Effector CD8-positive, alpha-beta T cell (primary cell): ENCODE data around the gene TCF15.

ENCODE experiments used
- DNase-seq: peaks from one replicate; lab custom pipeline; 2025; lab: John Stamatoyannopoulos, UW

TCF15 gene

GRCh38 chr20:611047-611842 lies 1.1 kb upstream of the TCF15 start:
- DNase-seq = no peak

GRCh38 chr20:609371-609964 lies 641 bp downstream of the TCF15 start:
- no peak for DNase-seq

- DNase-seq = no peak
These were observed 1.1 kb downstream of the TCF15 start for GRCh38 chr20:608970-609369.

- no peak for DNase-seq
These were observed 2.6 kb downstream of the TCF15 start for GRCh38 chr20:607476-607875.

GRCh38 chr20:605237-605636 lies 4.9 kb downstream of the TCF15 start:
- DNase-seq = no peak

DNA sequence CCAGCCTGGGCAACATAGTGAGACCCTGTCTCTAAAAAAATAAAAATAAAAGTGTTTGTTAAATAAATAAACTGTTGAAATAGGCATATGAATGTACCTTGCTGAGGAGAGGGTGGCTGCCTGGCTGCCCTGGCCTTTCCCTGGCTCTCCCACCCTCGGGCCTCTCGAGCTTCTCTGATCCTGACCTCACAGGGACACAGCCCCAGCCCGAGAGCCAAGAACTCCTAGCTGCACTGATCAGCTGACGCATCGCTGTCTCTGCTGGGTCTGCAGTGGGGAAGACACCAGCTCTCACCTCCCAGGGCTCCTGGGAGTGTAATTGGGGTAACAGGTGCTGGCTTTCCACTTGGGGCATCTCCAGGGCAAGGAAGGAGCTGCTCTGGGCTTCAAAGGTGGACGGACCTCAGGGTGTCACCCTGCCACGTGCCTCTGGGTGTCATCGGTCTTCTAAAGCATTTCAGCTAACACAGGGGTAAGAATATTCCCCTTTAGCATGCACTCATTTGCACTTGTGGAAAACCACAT lies 6.9 kb downstream of the TCF15 start:
- DNase-seq = no peak

DNA sequence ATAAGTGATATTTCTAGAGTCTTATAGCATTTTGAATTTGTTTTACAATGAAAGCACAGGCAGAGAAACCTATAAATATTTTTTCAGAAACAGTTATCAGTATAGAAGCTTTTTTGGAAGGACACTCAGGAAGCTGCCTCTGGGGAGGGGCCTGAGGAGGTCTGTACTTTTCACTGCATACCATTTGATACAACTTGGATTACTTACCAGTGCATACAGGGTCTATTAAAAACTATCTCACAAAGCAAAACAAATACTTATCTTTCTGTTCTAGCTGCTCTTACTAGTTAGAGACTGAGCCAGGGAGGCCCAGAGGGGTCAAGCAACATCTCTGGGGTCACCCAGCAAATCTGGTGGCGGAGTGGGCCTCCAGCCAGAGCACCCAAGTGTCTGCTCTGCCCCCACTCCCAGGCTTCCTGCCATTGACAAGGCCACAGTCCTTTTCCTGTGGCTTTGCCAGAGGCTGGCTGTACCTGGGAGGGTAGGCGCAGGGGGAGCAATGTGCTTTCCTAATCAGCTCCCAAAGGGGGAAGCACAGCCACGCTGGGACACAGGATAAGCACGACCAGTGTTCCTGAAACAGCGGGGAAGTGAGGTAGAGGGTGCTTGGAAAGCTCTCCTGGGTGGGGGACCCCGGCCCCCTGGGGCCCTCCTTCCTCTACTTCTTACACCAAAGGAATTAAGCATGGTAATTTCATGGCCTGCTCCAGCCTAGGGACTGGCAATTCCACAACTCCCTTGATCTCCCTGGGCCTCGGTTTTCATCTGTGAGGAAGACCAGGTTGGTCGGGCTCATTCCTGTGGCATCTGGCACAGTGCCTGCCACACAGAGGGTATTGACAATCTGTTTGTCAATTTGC lies 7.8 kb downstream of the TCF15 start:
- DNase-seq = no peak

GRCh38 chr20:600736-601135 lies 9.4 kb downstream of the TCF15 start:
- no peak for DNase-seq

GRCh38 chr20:600141-600540 lies 10.0 kb downstream of the TCF15 start:
- DNase-seq = no peak

DNA sequence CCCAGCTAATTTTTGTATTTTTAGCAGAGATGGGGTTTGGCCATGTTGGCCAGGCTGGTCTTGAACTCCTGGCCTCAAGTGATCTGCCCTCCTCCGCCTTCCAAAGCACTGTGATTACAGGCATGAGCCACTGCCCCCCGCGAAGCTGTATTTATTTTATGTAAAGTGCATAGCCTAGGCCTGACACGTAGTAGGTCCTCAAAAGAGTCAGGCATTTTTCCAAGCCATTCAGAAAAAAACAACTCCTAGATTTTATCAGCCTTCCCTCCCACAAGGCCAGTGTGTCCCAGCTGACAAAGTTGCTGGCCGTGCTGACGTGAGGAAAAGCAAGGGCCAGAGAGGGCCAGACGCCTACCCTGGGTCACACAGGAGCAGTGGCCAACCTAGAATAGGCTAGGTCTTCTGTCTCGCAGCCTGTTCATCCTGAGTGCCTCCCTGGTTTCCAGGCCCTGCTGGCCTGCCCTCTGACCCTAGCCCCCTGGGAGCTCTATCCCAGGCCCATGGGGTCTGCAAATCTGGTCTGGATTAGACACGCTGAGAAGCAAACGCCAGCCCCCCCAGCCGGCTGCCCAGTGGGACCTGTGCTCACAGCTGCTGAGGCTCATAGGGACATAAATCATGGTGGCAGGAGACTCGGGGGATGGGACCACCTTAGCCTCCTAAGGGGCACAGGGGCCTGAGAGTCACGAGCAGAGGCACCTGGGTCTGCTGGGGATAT lies 11.8 kb downstream of the TCF15 start:
- no peak for DNase-seq

DNA sequence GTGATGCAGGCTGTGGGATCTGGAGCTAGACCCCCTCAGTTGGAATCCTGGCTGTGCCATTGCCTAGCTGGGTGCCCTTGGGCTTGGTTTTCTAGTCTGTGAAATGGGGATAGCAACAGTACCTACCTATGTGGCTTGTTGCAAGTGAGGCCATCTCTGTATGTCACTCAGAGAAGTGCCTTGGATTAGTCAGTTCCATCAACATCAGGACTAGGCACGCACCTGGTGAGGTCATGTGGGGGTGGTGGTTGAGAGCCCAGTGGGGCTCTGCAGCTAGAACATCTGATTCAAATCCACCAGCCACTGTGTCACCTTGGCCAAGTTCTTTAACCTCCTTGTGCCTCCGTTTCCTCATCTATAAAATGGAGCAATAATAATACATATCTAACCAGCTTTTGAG lies 12.5 kb downstream of the TCF15 start:
- no peak for DNase-seq

DNA sequence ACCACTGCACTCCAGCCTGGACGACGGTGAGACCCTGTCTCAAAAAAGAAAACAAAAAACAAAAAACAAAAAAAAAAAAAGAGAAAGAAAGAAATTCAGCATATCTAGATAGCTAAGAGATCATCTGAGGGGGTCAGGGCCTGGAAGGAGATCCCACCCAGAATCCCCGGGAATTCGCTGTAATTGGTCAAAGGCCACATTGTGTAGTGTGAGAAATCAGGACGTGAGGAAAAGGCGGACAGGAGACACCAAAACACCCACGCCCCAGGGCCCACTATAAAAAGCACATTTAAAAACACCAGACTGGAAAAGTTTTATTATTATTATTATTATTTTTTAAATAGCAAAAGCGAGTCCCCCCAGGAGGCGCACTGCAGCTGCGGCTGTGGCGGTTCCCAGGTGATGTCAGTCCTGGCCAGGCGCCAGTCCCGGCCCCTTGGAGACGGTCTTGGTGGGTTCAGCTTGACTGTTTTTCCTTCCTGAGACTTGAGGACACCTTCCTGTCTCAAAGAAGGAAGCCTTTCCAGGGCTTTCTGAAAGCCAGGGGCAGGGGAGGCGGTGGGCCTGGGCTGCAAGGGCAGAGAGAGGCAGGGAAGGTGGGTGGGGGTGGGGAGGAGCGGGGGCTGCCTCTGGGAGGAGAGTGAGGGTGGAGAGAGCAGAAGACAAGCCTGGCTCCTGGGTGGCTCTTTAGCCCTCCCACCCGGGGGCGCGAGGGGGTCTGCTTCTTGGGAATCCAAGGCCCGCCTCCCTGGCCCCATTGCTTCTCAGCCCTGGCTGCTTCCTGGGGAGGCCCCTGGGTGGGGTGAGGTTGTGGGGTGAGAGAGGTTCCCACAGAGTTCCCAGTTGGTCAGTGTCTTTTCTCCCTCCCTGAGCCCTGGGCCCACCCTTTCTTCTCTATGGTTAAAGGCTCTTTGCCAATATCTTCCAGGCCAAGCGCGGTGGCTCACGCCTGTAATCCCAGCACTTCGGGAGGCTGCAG lies 14.5 kb downstream of the TCF15 start:
- no peak for DNase-seq

- DNase-seq = no peak
These were observed 17.6 kb downstream of the TCF15 start for GRCh38 chr20:592506-592905.

DNA sequence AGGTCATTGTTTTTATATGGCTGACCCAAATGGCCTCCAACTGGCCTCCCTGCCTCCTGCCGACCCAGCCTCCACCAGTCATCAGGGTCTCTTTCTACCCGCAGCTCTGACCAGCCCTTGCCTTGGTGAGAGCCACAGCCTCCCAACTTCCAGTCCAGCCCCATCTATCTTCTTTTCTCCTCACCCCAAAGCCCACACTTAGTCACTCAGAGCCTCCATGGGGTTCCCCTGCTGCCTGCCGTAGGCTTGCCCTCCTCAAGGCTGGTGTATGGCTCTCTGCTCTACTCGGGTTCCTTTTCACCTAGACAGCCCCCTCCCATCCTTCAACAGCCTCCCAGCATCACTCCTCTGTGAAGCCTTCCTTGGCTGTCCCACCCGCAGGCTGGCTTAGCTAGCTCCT lies 18.2 kb downstream of the TCF15 start:
- DNase-seq = no peak

GRCh38 chr20:588932-589672 lies 21.0 kb downstream of the TCF15 start:
- no peak for DNase-seq

- DNase-seq = no peak
These were observed 21.6 kb downstream of the TCF15 start for GRCh38 chr20:588476-588875.

- DNase-seq = no peak
These were observed 25.2 kb downstream of the TCF15 start for GRCh38 chr20:584971-585301.

- DNase-seq = no peak
These were observed 25.7 kb downstream of the TCF15 start for GRCh38 chr20:584161-584970.

GRCh38 chr20:582204-582603 lies 27.9 kb downstream of the TCF15 start:
- DNase-seq = no peak
